Naive thymus-derived CD4-positive, alpha-beta T cell (primary cell): ENCODE measurements around the gene MGAT5B. TPM values are rescaled to one million over a fixed set of nuclear protein-coding genes. Genes with fewer than 3 reads are reported as not detected.

Experiments
- ATAC-seq: fragments of 150-1000 bp; cut with Tn5 transposase; 2 replicates; pipeline ENCODE4 v1.10.0; 2021; ENCODE audit warnings: mild to moderate bottlenecking, moderate library complexity
- CTCF ChIA-PET: fragments of 350-600 bp; sonication (Branson Sonifier 250); formaldehyde crosslinking; loops from one replicate; lab custom pipeline; 2021; ENCODE audit warnings: antibody characterized with exemption; lab: Charles Lee
- POLR2A ChIA-PET: fragments of 350-600 bp; sonication (Branson Sonifier 250); formaldehyde crosslinking; loops from one replicate; lab custom pipeline; 2021; ENCODE audit warnings: antibody characterized with exemption, inconsistent platforms; lab: Charles Lee
- DNase-seq, 9 donors: peaks; one replicate each; pipeline versions ENCODE4 v3.0.0 to v3.0.0-alpha.2; 2020 to 2022; ENCODE audit warnings: mixed read lengths in 1 of 9
- H3K27ac ChIP-seq: one replicate; pipeline ENCODE4 v1.7.0; 2013; ENCODE audit warnings: mild to moderate bottlenecking, low read depth, low read length, moderate library complexity
- H3K27me3 ChIP-seq, 2 donors: one replicate each; pipeline ENCODE4 v1.7.0; 2013; ENCODE audit warnings: low read length in 2 of 2, mild to moderate bottlenecking in 2 of 2, moderate library complexity in 2 of 2; ENCODE audit not compliant: control insufficient read depth in 2 of 2, insufficient read depth in 2 of 2
- H3K36me3 ChIP-seq, 3 experiments: 1 replicate in 2 of 3; 2 replicates in 1 of 3; pipeline ENCODE4 v1.7.0; 2013; ENCODE audit warnings: low read length in 3 of 3, mild to moderate bottlenecking in 3 of 3, moderate library complexity in 1 of 3; ENCODE audit not compliant: insufficient read depth in 3 of 3, control insufficient read depth in 2 of 3
- H3K4me1 ChIP-seq, 2 donors: one replicate each; pipeline ENCODE4 v1.7.0; 2013; ENCODE audit warnings: low read length in 2 of 2, mild to moderate bottlenecking in 2 of 2, moderate library complexity in 1 of 2; ENCODE audit not compliant: control insufficient read depth in 2 of 2, insufficient read depth in 2 of 2
- H3K4me3 ChIP-seq: 2 replicates; pipeline ENCODE4 v1.7.0; 2013; ENCODE audit warnings: mild to moderate bottlenecking, low read length
- H3K9me3 ChIP-seq, 3 experiments: 1 replicate in 2 of 3; 2 replicates in 1 of 3; pipeline ENCODE4 v1.7.0; 2013; ENCODE audit warnings: low read length in 3 of 3; ENCODE audit not compliant: control insufficient read depth in 2 of 3
- H3K27ac Mint-ChIP-seq, 9 donors: one replicate each; pipeline ENCODE4 v1.8.0; 2020 to 2022; ENCODE audit warnings: mixed read lengths in 9 of 9, mild to moderate bottlenecking in 8 of 9, moderate library complexity in 5 of 9, inconsistent platforms in 2 of 9
- H3K27me3 Mint-ChIP-seq, 5 donors: one replicate each; pipeline ENCODE4 v1.8.0; 2021 to 2022; ENCODE audit warnings: mixed read lengths in 5 of 5, mild to moderate bottlenecking in 1 of 5
- H3K36me3 Mint-ChIP-seq, 5 donors: one replicate each; pipeline ENCODE4 v1.8.0; 2020 to 2022; ENCODE audit warnings: mixed read lengths in 5 of 5, mild to moderate bottlenecking in 3 of 5, inconsistent platforms in 1 of 5
- H3K4me1 Mint-ChIP-seq, 7 donors: one replicate each; pipeline ENCODE4 v1.8.0; 2020 to 2022; ENCODE audit warnings: mixed read lengths in 7 of 7, mild to moderate bottlenecking in 3 of 7, inconsistent platforms in 1 of 7
- H3K4me3 Mint-ChIP-seq, 10 donors: one replicate each; pipeline ENCODE4 v1.8.0; 2020 to 2022; ENCODE audit warnings: mild to moderate bottlenecking in 10 of 10, mixed read lengths in 10 of 10, moderate library complexity in 6 of 10, inconsistent platforms in 2 of 10
- H3K9me3 Mint-ChIP-seq, 11 donors: one replicate each; pipeline ENCODE4 v1.8.0; 2020 to 2022; ENCODE audit warnings: mixed read lengths in 11 of 11, mild to moderate bottlenecking in 4 of 11, inconsistent platforms in 1 of 11, moderate library complexity in 1 of 11
- intact Hi-C, 2 donors: fragments of 100-400 bp; cut with micrococcal nuclease; formaldehyde crosslinking; loops; one replicate each; pipeline ENCODE4 v1.15.1; 2023
- polyA plus RNA-seq, 2 donors: library from polyadenylated mRNA; unstranded; fragments of 300-500 nt; fragmentation: Illumina TruSeq; gene quantifications; one replicate each; pipeline ENCODE4 v1.2.3, GENCODE V29; 2021
- total RNA-seq, 6 experiments: library from RNA in 5 of 6; stranded (reverse) in 5 of 6; gene quantifications; 1 replicate in 5 of 6; 2 replicates in 1 of 6; pipeline ENCODE4 v1.2.3 and lab custom pipeline; 2021 to 2026

The MGAT5B gene
- total and polyA plus RNA-seq, 7 experiments from 2014 or later = 0.12 to 3.7 (median 1.5) TPM; not detected in 1

- Mint-ChIP-seq H3K4me1 (no peaks in the 10 kb centered on the region), H3K4me3 (no peak overlapping the region), H3K9me3 (no peaks in the 10 kb centered on the region), H3K36me3 (no peaks in the 10 kb centered on the region), H3K27me3 (peaks cover 0 to 6% (median 0%) of the 10 kb centered on the region in 5 donors), H3K27ac (peak overlapping the region in 1 of 9 donors; percentile 41)
- POLR2A ChIA-PET = interaction anchor here (0.6 to 0.7 kb wide), 2 partner anchors 66 to 158 kb away, joined by 3 read pairs; no protein-coding TSS in a partner anchor
- ATAC-seq (no peak), DNase-seq (no peak)
- Histone ChIP-seq H3K36me3 (no peaks in the 10 kb centered on the region), H3K27ac (no peak overlapping the region), H3K9me3 (no peaks in the 10 kb centered on the region), H3K4me3 (no peak overlapping the region), H3K27me3 (no peaks in the 10 kb centered on the region), H3K4me1 (no peaks in the 10 kb centered on the region)
- CTCF ChIA-PET = no interaction called here
- intact Hi-C loops = no loop called here
Observed at GRCh38 chr17:76884995-76885893, 17.0 kb downstream of the MGAT5B start.

- H3K36me3 ChIP-seq = no peaks in the 10 kb centered on the region
Observed at GRCh38 chr17:76885894-76886290, 17.7 kb downstream of the MGAT5B start.

GRCh38 chr17:76886395-76886794 lies 18.2 kb downstream of the MGAT5B start:
- Mint-ChIP-seq H3K27me3 (peaks cover 0 to 4% (median 0%) of the 10 kb centered on the region in 5 donors), H3K9me3 (no peaks in the 10 kb centered on the region), H3K4me3 (no peak overlapping the region), H3K36me3 (no peaks in the 10 kb centered on the region), H3K27ac (no peak overlapping the region), H3K4me1 (no peaks in the 10 kb centered on the region)
- Histone ChIP-seq H3K4me3 (no peak overlapping the region), H3K27me3 (no peaks in the 10 kb centered on the region), H3K27ac (no peak overlapping the region), H3K4me1 (no peaks in the 10 kb centered on the region), H3K9me3 (no peaks in the 10 kb centered on the region), H3K36me3 (no peaks in the 10 kb centered on the region)
- ATAC-seq = no peak
- POLR2A ChIA-PET = no interaction called here
- no peak for DNase-seq
- CTCF ChIA-PET = no interaction called here
- intact Hi-C loops = no loop called here

More at GRCh38 chr17:76885894-76886290, 17.7 kb downstream of the MGAT5B start:
- no peaks in the 10 kb centered on the region for H3K4me1 Mint-ChIP-seq
- no peaks in the 10 kb centered on the region for H3K9me3 ChIP-seq
- DNase-seq (no peak), ATAC-seq (no peak)
- no peaks in the 10 kb centered on the region for H3K4me1 ChIP-seq
- no peaks in the 10 kb centered on the region for H3K9me3 Mint-ChIP-seq
- H3K27me3 ChIP-seq = no peaks in the 10 kb centered on the region
- H3K27ac ChIP-seq = no peak overlapping the region
- ChIA-PET POLR2A (no interaction called here), CTCF (no interaction called here)
- no peak overlapping the region for H3K4me3 Mint-ChIP-seq
- intact Hi-C loops = no loop called here
- no peak overlapping the region for H3K4me3 ChIP-seq
- H3K36me3 Mint-ChIP-seq = no peaks in the 10 kb centered on the region
- peaks cover 0 to 4% (median 0%) of the 10 kb centered on the region in 5 donors for H3K27me3 Mint-ChIP-seq
- H3K27ac Mint-ChIP-seq = peak overlapping the region in 1 of 9 donors; percentile 41

- H3K27ac ChIP-seq = no peak overlapping the region
- ChIA-PET POLR2A (no interaction called here), CTCF (no interaction called here)
- H3K27me3 Mint-ChIP-seq = peaks cover 0 to 4% (median 0%) of the 10 kb centered on the region in 5 donors
- intact Hi-C loops = no loop called here
- no peaks in the 10 kb centered on the region for H3K9me3 ChIP-seq
- H3K4me3 ChIP-seq = no peak overlapping the region
- no peaks in the 10 kb centered on the region for H3K27me3 ChIP-seq
- H3K36me3 ChIP-seq = no peaks in the 10 kb centered on the region
- DNase-seq (no peak), ATAC-seq (no peak)
- H3K4me3 Mint-ChIP-seq = no peak overlapping the region
- peak overlapping the region in 1 of 9 donors; percentile 36 for H3K27ac Mint-ChIP-seq
- H3K36me3 Mint-ChIP-seq = no peaks in the 10 kb centered on the region
- H3K4me1 ChIP-seq = no peaks in the 10 kb centered on the region
- no peaks in the 10 kb centered on the region for H3K4me1 Mint-ChIP-seq
- H3K9me3 Mint-ChIP-seq = no peaks in the 10 kb centered on the region
Observed at GRCh38 chr17:76887802-76888201, 19.6 kb downstream of the MGAT5B start.

GRCh38 chr17:76888661-76889060 lies 20.5 kb downstream of the MGAT5B start:
- no peak overlapping the region for H3K4me3 Mint-ChIP-seq
- Histone ChIP-seq H3K27ac (no peak overlapping the region), H3K4me3 (no peak overlapping the region), H3K27me3 (no peaks in the 10 kb centered on the region), H3K9me3 (no peaks in the 10 kb centered on the region), H3K4me1 (no peaks in the 10 kb centered on the region), H3K36me3 (no peaks in the 10 kb centered on the region)
- H3K27me3 Mint-ChIP-seq = peaks cover 0 to 8% (median 0%) of the 10 kb centered on the region in 5 donors
- peaks cover 0 to 1% (median 0%) of the 10 kb centered on the region in 11 donors for H3K9me3 Mint-ChIP-seq
- no peaks in the 10 kb centered on the region for H3K36me3 Mint-ChIP-seq
- DNase-seq = no peak
- intact Hi-C loops = no loop called here
- H3K27ac Mint-ChIP-seq = no peak overlapping the region
- ATAC-seq = no peak
- H3K4me1 Mint-ChIP-seq = no peaks in the 10 kb centered on the region
- CTCF ChIA-PET = no interaction called here
- POLR2A ChIA-PET = no interaction called here

GRCh38 chr17:76889323-76889722 lies 21.1 kb downstream of the MGAT5B start:
- H3K36me3 ChIP-seq = no peaks in the 10 kb centered on the region
- no peaks in the 10 kb centered on the region for H3K4me1 ChIP-seq
- ATAC-seq (no peak), DNase-seq (no peak)
- CTCF ChIA-PET = interaction anchor here (0.6 kb wide), 1 partner anchor 18 kb away, joined by 3 read pairs; no protein-coding TSS in a partner anchor
- H3K9me3 Mint-ChIP-seq = peaks cover 0 to 1% (median 0%) of the 10 kb centered on the region in 11 donors
- intact Hi-C loops = no loop called here
- peaks cover 0 to 8% (median 0%) of the 10 kb centered on the region in 5 donors for H3K27me3 Mint-ChIP-seq
- H3K36me3 Mint-ChIP-seq = no peaks in the 10 kb centered on the region
- no peak overlapping the region for H3K4me3 ChIP-seq
- no peaks in the 10 kb centered on the region for H3K4me1 Mint-ChIP-seq
- no peaks in the 10 kb centered on the region for H3K27me3 ChIP-seq
- H3K27ac Mint-ChIP-seq = no peak overlapping the region
- H3K9me3 ChIP-seq = no peaks in the 10 kb centered on the region
- no peak overlapping the region for H3K4me3 Mint-ChIP-seq
- POLR2A ChIA-PET = no interaction called here
- no peak overlapping the region for H3K27ac ChIP-seq
